CD4-positive, alpha-beta T cell treated with Interleukin-1 beta for 1 hour (primary cell): ENCODE results near the gene NHSL1.

Experiments used
- DNase-seq, 2 donors: peaks; one replicate each; pipeline ENCODE4 v3.0.0-alpha.2; 2020 to 2022

NHSL1 gene, protein sequence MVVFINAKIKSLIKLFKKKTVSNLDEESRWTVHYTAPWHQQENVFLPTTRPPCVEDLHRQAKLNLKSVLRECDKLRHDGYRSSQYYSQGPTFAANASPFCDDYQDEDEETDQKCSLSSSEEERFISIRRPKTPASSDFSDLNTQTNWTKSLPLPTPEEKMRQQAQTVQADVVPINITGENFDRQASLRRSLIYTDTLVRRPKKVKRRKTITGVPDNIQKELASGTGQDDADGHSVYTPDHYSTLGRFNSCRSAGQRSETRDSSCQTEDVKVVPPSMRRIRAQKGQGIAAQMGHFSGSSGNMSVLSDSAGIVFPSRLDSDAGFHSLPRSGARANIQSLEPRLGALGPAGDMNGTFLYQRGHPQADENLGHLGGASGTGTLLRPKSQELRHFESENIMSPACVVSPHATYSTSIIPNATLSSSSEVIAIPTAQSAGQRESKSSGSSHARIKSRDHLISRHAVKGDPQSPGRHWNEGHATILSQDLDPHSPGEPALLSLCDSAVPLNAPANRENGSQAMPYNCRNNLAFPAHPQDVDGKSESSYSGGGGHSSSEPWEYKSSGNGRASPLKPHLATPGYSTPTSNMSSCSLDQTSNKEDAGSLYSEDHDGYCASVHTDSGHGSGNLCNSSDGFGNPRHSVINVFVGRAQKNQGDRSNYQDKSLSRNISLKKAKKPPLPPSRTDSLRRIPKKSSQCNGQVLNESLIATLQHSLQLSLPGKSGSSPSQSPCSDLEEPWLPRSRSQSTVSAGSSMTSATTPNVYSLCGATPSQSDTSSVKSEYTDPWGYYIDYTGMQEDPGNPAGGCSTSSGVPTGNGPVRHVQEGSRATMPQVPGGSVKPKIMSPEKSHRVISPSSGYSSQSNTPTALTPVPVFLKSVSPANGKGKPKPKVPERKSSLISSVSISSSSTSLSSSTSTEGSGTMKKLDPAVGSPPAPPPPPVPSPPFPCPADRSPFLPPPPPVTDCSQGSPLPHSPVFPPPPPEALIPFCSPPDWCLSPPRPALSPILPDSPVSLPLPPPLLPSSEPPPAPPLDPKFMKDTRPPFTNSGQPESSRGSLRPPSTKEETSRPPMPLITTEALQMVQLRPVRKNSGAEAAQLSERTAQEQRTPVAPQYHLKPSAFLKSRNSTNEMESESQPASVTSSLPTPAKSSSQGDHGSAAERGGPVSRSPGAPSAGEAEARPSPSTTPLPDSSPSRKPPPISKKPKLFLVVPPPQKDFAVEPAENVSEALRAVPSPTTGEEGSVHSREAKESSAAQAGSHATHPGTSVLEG (N-terminal part only)

DNA sequence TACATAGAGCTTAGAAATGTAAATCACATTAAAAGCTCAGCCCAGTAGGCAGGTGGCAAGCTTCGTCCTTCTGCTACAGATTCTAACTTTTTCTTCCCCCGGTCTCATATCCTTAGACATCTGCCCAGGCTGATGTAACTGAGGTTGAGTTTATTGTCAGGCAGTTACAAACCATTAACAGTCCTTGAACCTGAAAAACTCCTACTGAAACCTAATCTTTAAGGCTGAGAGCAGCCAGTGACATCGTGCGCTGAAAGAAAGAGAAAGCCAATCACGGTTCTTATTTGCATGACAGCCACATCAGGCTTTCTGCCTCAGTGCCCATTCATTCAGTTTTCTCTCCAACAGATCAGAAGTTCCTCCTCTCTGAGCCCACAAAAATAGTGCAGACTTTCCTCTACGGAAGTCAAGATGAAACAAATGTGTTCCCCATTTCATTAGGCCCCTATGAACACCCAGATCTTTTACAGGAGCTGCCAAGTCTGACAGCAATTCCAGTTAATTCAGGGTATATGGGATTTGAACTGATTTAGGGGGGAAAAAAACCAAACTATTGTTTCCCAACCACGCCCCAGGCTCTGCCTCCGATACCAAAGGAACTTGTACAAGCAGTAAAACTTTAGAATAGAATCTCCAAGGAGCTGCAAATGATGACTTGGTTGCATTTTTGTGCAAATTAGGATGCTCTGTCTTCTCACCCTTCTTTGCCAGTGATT lies at the start of gene NHSL1:
TSS of gene NHSL1 (minus strand) at position 192 of the 716 bp plus-strand sequence. CDS start 204 bp downstream, outside the sequence.
- peak in 1 of 2 donors; percentile 1 for DNase-seq

DNA sequence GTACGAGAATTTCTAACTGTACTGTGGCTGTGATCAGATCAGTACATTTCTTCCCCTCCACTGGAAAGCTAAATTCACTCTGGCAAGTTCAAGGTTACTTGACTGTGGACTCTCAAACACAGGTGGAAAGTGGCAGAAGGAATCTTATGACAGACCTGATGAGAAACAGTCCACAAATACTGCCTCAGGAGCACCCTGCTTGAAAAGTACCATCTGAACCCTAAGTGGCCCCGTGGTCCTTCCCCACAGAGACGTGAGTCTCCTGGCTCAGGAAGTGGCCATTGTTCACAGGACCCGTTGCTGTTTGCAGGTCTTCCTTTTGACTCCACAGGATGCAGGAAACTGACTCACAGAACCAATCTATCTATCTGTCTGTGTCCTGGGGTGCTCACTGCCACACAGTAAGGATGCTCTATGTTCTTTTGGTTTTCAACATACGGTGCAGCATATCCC lies 47.5 kb upstream of the NHSL1 start:
- DNase-seq, result no peak

DNA sequence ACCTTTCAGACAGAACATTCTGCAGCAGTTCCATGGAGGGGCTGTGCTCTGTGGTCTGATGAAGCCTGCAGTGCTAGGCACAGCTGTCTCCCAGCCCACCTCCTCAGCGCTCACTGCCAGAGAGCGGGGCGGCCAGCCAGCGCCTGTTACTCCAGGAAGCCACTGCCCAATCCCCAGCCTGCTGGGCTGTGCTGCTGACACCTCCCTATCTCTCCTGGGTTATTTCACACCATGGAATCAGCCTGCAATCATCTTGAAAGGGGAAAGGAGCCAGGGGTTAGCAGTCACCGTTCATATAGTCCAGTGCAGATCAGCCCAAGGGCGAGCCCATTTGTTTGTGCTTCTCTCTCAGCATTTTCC lies 46.3 kb upstream of the NHSL1 start:
- no peak for DNase-seq

DNA sequence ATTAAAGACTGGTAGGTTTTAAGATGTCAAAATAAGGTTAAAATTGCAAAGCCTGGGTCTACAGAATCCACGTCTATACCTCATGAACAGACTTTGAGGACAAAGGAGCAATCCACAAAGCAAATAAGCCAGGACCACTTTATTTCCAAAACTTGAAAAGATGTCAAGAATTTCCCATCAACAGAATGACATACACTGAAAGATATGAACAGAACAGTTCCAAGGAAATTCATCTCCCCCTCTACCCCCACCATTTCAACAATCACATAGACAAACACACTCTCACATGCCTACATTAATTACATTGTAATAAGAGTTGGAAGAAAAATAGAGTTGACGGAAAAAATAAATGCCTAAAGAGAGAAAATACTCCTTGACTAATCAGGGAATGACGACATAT lies 45.2 kb upstream of the NHSL1 start:
- DNase-seq, result no peak

DNA sequence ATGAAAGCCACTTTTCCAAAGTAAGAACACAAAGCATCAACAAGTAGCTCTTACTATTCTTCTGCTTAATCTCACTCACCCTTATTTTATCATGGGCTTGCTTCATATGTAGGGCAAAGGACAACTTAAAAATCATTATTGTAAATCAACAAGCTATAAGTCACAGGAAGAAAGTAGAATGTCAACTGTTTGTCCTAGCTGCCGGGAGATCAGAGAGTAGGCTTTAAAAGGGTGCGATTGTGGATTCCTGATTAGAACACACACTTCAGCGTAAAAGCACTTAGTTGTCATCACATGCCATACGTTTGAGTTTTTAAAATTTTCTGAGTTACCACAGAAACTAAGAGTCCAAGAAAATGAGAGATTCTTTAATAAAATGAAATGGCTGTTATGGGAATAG lies 44.4 kb upstream of the NHSL1 start:
- no peak for DNase-seq

DNA sequence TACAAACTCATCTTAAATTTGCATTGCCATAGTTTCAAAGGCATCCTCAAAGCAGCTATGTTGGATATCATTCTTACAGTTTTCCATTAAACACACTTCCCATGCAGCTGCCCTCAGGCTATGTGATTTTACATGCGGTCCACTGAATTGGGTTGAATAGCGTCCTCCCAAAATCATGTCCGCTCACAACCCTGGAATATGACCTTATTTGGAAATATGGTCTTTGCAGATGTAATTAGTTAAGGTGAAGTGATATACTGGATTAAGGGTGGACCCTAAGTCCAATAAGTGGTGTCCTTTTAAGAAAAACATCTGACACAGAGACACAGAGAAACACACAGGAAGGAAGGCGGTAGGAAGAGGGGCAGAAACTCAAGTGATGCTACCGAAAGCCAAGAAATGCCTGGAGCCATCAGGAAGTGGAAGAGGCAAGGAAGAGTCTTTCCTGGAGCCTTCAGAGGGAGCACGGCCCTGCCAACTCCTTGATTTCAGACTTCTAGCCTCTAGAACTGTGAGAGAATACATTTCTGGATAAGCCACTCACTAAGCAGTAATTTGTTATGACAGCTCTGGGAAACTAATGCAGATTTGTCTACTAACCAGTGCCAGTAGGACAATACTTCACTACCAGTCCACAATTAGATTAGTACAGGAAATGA lies 42.7 kb upstream of the NHSL1 start:
- no peak for DNase-seq

DNA sequence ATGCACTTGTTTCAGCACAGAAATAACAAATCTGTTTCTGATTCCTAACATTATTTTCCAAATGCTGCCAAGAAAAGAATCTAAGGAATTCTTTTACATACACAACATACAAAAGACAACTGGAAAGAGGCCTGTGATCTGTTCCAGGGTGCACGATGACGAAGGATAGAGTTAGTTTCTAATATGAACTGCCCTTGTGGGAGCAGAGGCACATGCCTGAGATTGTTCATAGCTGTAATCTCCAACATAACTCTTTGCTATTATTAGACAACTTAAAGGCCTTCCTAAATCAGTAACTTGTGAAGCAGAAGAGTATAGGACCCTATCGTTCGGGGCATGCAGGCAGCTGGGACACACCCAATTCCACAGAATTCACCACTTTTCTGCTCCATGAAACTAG lies 41.2 kb upstream of the NHSL1 start:
- no peak for DNase-seq

DNA sequence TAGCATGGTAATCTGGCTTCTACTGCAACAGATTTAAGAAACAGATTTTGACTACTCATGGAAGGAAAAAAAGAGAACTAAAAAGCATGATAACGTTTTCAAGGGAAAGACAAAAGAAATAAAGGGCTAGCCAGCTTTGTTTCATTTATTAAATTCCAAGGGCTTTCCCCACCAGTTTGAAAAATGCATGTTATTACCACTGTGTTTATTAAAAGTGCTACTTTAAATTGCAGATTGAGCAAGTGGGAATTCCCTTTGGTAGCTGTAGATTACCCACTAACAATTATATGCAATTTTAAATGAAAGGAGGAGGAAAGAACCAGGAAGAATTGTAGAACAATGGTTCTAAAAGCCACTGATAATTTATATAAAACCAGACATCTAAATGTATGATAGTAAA lies 40.6 kb upstream of the NHSL1 start:
- DNase-seq, result no peak

DNA sequence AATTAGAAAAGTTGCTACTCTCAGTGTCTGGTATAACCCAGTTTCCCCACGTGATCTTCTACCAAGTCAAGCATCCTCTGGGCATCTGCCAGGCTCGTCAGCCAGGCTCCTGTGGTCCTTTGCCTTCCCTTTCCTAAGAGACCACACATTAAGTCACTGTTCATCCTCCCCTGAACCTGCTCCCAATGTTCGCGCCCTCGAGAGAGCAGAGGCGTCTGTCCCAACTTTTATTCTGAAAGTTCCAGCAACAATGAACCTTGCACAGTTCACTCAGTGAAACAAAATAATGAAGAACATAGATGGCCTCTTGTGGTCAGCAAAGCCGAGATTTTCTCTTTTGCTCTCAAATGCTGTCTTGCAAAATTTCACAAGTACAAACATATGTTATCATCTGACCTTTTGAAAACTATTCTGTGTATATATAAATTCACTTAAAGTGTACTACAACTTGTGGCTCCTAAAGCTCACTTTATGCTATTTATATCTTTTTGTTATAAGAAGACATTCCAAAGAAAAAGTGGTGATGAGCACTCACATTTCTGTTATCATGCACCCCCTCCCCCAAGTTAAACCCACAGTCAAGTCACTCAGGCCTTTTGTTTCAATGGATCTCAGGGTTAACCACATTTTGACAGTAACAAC lies 39.2 kb upstream of the NHSL1 start:
- no peak for DNase-seq

DNA sequence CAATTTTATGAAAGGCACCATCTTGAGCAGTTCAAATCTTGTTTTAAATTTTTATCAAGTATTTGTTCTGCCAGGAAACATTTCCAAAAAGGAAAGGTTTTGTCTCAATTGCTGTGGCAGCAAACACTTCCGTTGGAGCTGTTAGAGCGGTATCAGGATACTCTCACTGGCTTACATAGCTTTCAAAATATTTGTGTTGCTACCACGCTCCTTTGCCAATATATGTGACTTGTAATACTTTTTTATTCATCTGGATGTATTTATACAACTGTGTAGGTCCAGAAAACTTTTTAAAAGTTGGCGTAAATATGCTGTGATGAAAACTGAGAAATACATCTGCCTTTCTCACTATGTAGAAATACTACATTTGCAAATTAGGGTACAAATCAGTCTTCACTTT lies 37.8 kb upstream of the NHSL1 start:
- no peak for DNase-seq

DNA sequence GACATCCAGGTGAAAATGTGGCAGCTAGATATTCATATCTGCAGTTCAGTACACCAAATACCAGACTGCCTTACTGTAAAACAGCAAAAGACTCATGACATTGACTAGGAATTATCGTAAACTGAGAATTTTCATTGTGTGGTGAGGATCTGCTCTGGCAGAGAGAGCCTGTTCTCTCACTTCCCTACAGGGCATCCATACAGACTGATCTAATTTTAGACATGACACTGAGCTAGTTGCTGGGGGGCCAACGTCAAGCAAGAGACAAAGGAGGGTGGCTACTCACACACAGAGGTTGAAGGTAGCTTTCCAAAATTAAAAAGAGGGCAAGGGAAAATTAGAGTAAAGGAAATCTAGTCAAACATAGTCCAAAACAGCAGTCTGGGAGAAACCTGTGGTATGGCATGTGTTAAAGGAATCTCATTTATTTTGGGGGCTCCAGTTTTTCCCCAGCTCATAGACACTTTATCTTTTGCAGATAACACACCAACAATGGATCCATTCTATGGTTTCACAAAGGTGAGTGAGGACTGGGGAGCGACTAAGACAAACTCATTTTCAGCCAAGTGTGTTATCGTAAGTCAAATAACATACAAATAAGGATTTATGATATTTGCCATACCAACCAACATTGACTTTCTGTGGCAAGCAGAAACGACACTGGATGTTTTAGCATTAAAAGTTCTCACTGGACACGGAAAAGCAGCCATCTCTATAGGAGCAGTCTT lies 36.6 kb upstream of the NHSL1 start:
- no peak for DNase-seq

DNA sequence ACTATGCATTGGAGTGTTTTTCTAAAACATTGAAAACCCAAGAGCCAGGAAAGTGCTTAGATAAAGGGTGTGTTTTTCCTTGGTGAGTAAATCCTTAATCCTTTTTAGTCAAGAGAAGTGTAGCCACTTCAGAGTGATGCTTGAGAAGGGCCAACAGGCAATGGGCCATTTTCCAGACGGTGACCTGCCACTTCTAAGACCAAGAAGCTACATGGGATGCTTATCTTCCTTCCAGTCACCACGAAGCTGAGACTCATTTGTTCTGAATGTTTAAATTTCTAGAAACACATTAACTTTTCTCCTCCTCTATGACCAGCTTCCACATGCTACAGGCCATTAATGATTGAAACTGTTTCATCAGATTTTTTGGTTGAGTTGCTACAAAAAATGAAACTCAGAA lies 34.4 kb upstream of the NHSL1 start:
- no peak for DNase-seq

DNA sequence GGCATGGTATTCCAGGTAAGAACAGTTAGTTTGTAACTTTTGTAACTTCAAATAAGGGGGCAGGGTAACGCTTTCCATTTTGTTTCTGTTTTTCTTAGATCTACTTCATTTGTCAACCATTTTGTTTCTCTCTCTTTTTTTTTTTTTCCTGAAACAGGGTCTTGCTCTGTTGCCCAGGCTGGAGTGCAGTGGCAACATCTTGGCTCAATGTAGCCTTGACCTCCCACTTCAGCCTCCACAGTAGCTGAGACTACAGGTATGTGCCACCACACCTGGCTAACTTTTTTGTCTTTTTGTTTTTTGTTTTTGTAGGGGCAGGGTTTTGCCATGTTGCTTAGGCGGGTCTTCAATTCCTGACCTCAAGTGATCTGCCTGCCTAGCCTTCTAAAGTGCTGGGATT lies 32.1 kb upstream of the NHSL1 start:
- no peak for DNase-seq

DNA sequence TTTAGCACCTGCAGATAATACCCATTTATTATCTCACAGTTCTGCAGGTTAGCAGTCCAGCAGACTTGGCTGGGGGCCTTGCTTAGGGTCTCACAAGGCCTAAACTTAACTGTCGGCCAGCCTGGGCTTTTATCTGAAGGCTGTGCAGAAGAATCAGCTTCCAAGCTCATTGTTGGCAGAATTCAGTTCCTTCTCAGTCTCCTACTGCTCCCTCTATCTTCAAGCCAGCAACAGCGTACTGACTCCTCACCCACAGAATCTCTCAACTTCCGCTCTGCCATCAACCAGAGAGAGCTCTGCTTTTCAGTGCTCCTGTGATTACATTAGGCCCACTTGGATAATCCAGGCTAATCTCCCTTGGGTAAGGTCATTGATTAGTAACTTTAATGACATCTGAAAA lies 30.2 kb upstream of the NHSL1 start:
- no peak for DNase-seq

DNA sequence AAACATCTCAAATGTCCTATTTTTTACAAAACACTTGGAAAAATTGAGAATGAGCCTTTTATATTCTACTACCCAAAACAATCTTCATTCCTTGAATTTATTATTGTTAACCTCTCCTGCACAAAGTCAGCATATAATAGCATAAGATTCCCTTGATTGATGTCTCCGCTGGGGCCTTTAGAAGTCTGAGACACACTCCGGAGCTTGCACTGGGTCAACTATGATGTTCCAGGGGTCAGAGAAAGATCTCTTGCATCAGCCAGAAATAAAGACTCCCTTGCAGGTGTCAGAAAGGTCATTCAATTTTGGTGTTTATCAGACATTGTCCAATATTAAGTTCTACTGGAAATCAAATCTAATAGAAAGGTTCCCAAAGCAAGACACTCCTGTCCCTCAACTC lies 29.7 kb upstream of the NHSL1 start:
- DNase-seq, result no peak

DNA sequence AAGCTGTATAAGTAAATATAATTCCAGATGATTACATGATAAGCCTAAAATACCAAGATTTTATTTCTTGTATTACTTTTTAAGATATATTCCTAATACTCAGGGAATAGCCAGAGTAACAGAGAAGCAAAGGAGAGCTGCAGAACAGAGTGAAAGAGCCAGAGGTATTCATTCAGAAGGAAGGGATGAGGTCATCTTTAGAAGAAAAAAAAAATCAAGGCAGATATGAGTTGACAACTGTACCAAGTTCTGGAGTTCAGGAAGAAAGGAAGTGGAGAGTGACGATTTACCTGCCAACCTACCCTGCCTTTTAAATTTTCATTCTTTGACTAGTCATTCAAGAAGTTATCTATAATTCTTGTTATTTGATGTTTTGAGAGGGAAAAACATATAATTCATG lies 28.8 kb upstream of the NHSL1 start:
- no peak for DNase-seq

DNA sequence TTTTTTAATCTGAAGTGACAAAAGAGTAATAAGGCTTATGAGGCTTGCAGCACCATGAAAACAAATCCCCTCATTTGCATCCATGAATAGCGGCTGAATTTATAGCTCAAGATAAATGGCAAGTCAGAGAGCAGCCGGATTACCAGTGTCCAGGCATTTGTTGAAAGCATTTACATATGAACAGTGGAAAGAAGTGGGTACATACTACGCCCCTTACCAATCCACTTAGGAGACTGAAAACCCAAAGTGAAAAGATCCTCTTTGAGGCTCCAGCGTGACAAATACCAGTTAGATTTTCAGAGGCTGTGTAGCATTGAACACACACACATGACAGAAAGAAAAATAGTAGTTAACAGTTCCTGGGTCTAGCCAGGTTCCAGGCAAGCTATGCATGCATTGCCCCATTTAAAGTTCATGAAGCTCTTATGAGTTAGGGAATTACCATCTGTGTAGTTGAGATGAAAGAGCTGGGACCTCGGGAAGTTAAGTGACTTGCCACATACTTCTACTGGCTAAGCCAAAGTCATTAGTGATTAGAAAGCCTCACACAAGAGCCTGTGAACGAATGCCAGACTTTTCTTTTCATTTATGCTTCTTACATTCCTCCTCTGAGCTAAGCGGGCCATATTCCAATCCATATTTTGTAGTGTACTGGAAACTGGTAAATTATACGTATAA lies 28.3 kb upstream of the NHSL1 start:
- no peak for DNase-seq

DNA sequence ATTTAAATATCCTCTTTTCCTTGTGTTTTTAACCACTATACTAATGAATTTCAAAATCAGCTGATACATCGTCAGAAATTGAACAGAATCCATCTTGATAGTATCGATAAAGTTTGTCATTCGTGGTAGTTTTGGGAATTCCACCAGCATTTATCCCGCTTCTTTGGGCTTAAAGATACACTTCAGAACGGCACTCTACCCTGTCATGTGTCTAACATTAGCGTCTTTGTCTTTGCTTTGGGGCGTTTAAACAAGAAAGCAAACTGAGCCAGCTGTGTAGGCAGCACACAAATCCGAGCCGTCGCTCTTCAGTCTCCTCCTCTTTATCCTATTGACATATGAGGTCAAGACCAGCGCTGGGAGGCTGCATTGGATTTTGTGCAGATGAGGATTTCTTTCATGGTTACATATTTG lies 27.5 kb upstream of the NHSL1 start:
- DNase-seq, result no peak

DNA sequence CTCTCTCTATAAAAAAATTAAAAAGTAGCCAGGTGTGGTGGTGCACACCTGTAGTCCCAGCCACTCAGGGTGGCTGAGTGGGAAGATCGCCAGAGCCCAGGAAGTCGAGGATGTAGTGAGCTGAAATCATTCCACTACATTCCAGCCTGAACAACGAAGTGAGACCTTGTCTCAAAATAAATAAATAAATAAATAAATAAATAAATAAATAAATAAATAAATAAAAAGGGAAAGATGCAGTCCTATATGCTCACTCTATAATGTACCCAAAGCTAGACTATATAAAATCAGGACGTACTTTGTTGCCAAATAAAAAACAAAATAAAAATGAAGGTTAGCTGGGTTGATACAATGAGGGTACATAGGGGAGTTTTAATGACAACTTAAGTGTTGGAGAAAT lies 26.1 kb upstream of the NHSL1 start:
- no peak for DNase-seq

DNA sequence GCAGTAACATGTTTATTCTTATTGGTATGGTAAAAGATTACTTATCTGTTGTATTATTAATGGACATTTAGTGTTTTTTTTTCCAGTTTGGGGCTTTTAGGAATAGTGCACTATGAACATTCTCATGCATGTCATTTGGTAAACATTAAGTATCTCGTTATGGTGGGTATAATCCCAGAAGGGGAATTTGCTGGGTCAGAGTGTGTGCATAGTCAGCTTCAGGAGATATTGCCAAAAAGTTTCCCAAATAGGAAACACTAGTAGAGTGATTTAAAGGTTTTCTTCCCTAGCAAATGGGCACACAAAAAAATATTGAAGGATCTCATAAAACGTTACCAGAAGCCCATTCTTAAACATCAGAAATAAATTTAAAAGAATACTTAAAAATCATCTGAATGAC lies 25.2 kb upstream of the NHSL1 start:
- no peak for DNase-seq
